GM19240 (cell line): ENCODE results near the gene PHC2.

ENCODE experiments used
- DNase-seq: peaks from one replicate; pipeline ENCODE4 v3.0.0; 2011; ENCODE audit warnings: low spot score; ENCODE audit not compliant: insufficient read length

PHC2 gene

DNA sequence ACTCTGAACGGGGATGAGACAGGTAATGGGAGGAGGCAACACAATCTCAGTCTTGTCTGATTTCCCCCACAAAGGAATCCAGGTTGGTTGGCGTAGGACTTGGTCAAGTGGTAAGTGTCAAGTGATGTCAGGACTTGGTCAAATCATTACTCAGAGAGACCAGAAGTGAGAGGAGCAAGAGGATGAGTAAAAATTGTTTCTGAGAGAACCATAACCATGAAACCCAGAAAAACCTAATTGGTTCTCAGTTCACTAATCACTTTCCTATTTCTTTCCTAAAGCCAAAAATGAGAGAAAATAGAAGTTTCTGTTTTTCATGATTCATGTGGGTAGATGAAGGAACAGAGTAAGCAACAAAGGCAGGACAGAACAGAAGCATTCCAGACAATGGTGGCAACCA, 5.0 kb downstream of the PHC2 start:
- no peak for DNase-seq

DNA sequence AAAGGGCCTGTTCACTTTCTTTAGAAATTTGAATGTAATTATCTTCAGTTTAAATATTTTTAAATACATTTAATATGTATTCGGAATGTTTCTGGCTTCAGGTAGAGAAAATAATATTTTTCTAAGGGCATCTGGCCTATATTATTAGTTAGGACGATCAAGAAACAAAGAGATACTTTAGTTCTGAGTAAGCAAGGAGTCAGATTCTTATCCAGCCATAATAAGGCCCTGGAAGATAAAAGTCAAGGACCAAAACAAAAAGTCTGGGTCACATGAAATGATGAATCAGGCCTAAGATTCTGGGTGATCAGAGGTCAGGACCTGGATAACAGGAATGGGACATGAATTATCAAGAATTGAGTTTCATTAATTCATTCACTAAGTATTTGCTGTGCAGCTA, 6.3 kb downstream of the PHC2 start:
- DNase-seq = no peak

DNA sequence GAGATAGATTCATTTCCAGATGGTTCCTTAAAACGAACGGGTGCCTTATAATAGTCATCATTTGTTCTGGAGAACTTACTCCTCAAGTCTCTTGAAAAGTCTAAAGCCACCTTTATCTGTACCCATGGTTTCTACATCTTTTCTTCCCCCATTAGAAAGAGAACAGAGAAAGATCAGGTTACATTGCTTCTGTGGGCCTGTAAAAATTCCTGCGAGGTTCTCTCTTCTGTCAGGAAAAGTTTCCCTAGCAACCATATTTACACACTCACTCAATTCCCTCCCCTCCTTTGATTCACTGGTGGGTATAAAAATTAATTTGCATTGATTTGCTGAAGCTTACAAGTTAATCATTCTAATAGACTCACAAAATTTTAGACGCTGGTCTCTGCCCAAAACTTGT, 6.7 kb downstream of the PHC2 start:
- no peak for DNase-seq

DNA sequence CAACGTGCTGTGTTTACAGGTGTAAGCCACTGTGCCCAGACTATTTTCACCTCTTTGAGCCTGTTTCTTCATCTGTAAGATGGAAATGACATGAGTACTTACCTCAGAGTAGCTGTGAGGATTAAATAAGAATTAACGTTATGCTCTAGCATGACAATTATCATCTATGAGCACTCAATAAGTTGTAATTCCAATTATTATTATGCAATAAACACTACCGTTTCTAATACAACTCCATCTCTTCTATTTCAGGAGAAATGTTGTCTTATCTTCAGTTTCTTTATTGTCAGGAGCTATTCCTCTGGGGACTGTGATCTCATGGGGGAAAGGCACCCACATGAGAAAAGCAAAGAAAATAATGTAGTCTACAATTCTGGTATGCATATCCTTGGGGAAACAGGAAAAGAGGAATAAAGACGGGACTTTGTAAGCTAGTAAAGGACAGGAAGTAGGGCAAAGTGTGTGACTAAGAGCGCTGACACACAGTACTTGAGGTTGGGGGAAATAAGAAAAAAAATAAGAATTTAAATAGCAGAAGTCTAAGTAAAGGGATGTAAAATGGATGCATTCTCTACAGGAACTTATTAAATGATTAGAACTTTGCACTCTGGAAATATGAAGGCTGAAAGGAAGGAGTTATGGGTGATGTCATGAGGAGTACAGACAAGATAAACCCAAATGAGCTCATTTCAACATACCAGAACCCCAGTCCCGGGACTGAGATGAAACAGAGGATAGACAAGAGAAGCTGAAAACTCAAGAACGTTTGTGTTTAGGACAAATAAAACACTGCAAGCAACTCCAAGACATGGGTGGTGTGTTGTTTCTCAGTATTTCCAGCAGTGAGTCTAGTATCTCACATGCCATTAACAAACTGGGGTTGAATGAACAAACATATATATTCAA, 9.8 kb downstream of the PHC2 start:
- DNase-seq = no peak

DNA sequence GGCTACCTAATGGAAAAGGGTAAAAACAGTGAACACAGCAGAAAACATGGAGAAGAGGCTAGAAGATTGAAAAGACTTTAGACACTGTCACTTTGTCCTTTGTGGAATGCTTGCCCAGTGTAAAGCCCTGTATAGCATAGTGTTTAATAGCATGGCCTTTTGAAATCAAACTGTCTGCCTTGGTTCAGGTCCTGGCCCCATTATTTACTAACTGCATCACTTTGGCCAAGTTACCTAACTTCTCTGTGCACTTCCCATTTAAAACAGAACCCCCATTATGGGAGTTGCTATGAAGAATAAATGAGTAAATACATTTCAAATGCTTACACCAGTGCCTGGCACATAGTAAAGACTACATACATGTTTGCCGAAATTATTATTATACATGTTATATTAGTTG, 12.1 kb downstream of the PHC2 start:
- no peak for DNase-seq

GRCh38 chr1:33414879-33415278, 16.0 kb downstream of the PHC2 start:
- no peak for DNase-seq

GRCh38 chr1:33410091-33410701, 20.7 kb downstream of the PHC2 start:
- no peak for DNase-seq

DNA sequence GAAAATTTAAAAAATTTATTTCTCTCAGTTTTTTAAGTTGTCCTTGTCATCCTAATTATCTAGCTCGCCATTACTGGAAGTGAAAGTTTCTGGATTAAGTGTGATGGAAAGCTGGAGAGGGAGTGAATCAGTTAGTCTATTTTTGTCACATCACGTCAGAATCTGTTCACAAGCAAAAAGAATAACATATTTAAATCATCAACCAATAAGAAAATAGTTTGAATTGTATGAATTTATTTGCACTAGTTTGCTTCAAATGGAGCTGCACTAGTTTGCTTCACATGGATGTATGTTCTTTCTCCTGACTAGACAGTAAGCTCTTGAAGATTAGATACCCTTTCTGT, 22.8 kb downstream of the PHC2 start:
- no peak for DNase-seq

DNA sequence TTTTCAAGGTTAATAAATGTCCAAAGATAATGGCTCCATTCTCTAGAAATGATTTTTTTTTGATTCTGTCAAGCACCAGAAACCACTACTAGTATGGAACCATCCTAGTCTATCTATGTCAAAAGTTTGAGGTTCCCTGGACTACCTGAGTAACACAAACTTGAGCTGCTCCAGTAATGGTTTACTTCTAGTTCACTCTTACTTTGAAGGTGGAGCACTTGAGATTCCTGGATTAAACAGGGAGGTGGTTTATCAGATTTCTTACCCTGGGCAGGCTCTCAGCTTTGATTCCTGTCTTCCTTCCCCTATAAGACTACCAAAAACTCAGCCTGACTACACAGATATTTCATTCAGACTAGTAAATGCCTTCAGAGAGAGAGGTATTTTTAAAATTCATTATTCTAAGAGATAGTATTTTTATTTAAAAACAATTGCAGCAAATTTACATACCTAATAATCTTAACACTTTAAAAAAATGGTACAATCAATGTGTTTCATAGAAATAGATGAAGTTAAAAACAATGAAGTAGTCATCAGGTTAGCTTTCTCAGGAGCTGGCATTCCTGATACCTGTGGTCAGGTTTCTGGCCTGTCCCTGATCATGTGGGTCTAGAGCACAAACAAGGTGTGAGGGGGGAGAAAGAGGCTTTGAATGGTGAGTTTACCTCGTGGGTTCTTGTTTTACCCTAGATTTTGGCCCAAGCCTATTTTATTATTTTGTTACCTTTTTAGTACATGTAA, 23.4 kb downstream of the PHC2 start:
- no peak for DNase-seq

DNA sequence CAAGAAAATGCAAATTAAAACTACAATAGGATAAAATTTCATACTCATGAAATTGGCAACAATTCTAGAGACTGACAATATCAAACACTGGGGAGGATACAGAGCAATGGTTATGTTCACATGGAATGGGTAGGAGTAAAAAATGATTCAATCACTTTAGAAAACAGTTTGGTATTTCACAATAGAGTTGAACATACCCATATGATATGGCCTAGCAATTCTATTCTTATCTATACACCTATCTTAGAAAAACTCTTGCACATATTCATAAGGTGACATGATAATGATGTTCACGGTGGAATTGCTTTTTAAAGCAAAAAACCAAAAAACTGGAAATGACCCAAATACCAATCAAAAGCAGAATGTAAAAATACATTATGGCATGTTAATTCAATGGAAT, 28.7 kb downstream of the PHC2 start:
- DNase-seq = no peak

DNA sequence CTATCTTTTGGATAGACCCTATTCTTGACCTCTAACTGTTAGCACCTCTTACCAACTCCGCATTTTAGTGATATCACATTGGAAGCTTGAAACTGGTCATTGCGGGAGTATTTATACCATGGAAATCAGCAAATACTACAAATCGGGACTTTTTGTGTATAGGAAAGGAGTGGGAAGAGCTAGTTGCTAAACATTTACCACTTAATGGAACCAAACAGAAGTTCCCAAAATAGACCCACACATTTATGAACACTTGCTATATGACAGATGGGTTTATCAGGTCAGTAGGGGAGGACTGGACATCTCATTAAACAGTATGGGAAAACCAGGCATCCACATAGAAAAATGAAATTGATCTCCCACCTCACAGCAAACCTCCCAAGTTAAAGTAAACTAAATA, 29.4 kb downstream of the PHC2 start:
- DNase-seq = no peak

DNA sequence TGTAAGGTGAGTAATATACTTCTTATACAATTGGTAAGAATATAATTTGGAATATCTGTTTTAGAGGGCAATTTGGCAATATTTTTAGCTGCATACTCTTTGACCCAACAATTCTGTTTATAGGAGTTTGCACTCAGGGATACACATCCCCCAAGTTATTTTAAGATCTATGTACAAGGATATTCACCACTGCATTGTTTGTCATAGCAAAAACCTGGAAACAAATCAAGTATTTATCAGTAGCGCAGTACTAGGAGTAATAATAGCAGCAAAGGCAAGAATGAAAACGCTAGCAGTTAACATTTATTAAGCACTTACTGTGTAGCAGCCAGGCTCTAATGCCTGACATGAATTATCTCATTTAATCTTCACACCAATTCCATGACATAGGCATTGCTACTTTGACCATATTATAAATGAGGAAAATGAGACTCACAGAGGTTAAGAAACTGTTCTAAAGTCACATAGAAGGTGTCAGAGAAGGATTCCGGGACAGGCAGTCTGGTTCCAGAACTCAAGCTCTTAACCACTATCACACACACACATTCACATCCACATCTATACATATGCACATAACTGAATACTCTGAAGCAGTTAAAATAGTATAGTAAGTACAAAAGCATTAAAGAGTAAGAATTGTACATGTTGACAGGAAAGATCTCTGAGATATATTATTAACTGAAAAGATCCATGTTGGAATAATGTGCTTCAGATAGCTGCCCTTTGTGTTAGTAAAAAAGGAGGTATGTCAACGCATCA, 30.6 kb downstream of the PHC2 start:
- DNase-seq = no peak

- no peak for DNase-seq
Measured at GRCh38 chr1:33399375-33399774, 31.5 kb downstream of the PHC2 start.

- DNase-seq = no peak
Measured at GRCh38 chr1:33397994-33398393, 32.9 kb downstream of the PHC2 start.

GRCh38 chr1:33397125-33397506, 33.8 kb downstream of the PHC2 start:
- DNase-seq = no peak

DNA sequence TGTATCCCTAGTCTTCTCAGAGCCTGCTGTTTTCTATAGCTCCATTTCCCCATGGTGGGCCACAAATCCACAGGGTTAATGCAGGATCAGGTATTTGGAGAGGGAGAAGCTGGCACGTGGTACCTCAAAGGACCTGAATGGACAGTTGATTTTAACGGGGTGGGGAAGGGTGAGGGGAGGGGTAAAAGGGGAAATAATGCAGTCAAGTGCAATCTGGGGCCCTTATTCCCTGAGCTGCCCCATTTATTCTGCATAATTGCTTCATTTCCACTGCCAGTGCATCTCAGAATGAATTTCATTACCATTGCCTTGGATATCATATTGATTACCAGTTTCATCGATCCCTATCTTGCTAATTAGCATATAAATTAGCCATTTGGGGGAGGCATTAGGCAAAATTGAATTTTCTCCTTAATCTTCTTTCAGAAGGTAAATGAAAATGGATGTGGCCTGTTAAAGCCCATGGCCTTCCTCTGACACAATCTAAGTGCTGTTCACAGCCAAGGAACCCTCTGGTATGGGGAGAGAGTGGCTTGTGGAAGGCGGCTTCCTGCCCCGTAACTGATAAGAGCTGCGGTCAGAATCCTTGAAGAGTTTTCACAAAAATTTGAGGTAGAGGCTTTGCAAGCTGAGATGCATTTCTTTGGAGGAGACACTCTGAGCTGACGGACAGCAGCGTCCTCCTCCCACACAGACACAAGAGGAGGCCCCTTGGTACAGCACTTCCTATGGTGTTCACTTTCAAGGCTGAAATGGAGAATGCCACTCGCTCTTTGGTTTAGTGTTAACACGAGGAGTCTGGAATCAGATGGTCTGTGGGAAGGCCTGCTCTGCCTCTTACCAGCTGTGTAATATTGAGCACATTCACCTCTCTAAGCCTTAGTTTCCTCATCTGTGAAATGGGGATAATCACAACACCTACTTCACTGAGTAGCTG, 34.4 kb downstream of the PHC2 start:
- DNase-seq = no peak

GRCh38 chr1:33394770-33395169, 36.1 kb downstream of the PHC2 start:
- no peak for DNase-seq

DNA sequence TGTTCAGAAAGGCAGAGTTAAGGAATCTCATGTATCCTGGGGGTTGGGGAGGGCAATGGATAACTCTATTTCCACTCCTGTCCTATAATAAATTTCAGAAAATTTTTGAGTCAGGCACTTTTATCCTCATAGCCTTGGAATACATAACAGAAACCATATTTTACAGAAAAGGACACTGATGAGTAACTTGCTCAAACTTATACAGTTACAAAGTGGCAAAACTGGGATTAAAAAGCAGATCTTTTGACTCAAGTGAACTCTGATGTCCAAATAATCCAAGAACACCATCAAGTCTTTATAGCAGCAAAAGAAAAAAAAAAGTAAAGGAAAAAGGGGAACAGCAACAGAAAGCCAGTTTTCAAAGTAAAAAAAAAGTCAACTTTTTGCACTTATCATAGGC, 36.9 kb downstream of the PHC2 start:
- no peak for DNase-seq

- DNase-seq = no peak
Measured at GRCh38 chr1:33393524-33393923, 37.4 kb downstream of the PHC2 start.

- no peak for DNase-seq
Measured at GRCh38 chr1:33392639-33393038, 38.3 kb downstream of the PHC2 start.

- no peak for DNase-seq
Measured at GRCh38 chr1:33392206-33392605, 38.7 kb downstream of the PHC2 start.
